Right cardiac atrium (tissue), 5 donors: ENCODE measurements around the gene FAM222A. TPM values are rescaled to one million over a fixed set of nuclear protein-coding genes. Genes with fewer than 3 reads are reported as not detected.

Experiments used
- ATAC-seq, 2 donors: fragments of 200-7000 bp; cut with Tn5 transposase; one replicate each; pipeline versions ENCODE4 v1.8.0 to v1.9.1; 2020; ENCODE audit warnings: moderate library complexity in 2 of 2, mild to moderate bottlenecking in 1 of 2
- DNase-seq, 3 donors: peaks; one replicate each; pipeline ENCODE4 v3.0.0-alpha.2; 2020
- H3K27ac ChIP-seq: one replicate; pipeline ENCODE4 v1.5.1; 2013; ENCODE audit warnings: mild to moderate bottlenecking, low read length, control low read depth, moderate library complexity
- H3K27me3 ChIP-seq: one replicate; pipeline ENCODE4 v1.6.1; 2013; ENCODE audit not compliant: control insufficient read depth, insufficient read depth
- H3K4me1 ChIP-seq: one replicate; pipeline ENCODE4 v1.6.1; 2013; ENCODE audit warnings: low read length; ENCODE audit not compliant: control insufficient read depth, insufficient read depth
- H3K4me3 ChIP-seq: one replicate; pipeline ENCODE4 v1.5.1; 2013; ENCODE audit warnings: low read length, control low read depth
- H3K9me3 ChIP-seq: one replicate; pipeline ENCODE4 v1.6.1; 2013; ENCODE audit warnings: low read length; ENCODE audit not compliant: control insufficient read depth
- WGBS: extraction: QIAGEN DNeasy Blood & Tissue Kit; methylation state at CpG from one replicate; pipeline ENCODE4 v1.1.7; 2013; 5-methylcytosine and 5-hydroxymethylcytosine counted together
- intact Hi-C, 4 donors: fragments of 100-400 bp; cut with DNase I; formaldehyde crosslinking; loops; one replicate each; pipeline versions ENCODE4 v1.11.0 to v1.14.0; 2022 to 2023
- polyA plus RNA-seq: library from polyadenylated mRNA; stranded (reverse); fragments of 200-250 nt; gene quantifications from one replicate; pipeline ENCODE4 v1.2.3, GENCODE V29; 2013
- total RNA-seq, 4 donors: library from RNA; stranded (reverse); fragmentation: NEBNext Ultra II Directional; extraction: Animal tissue kit (Norgen Biotek cat#: 25700); gene quantifications; one replicate each; pipeline ENCODE4 v1.2.1, GENCODE V29; 2021
- donor health status: healthy with polysubstance abuse.
- donor health status: DM: no; HTN: yes; CAD: no.
- donor health status: DM: no; HTN: no; CAD: no.
- donor health status: DM: no; HTN: yes; CAD: no; lungs with severe emphysema.
- donor health status: DM: yes; HTN: yes; CAD: no.

FAM222A gene
- total and polyA plus RNA-seq, 5 donors, result 9.3 to 16.4 (median 10.6) TPM

- DNase-seq (peak in 2 of 3 donors; percentile 15 to 35), ATAC-seq (no peak)
- intact Hi-C loops, result no loop called here
- 95% methylated on average over 2 of the region's 2 CpGs for WGBS
- Histone ChIP-seq H3K9me3 (no peaks in the 10 kb centered on the region), H3K27me3 (no peaks in the 10 kb centered on the region), H3K27ac (no peak overlapping the region), H3K4me3 (no peak overlapping the region), H3K4me1 (no peaks in the 10 kb centered on the region)
Measured at GRCh38 chr12:109762673-109763191, 49.1 kb downstream of the FAM222A start.

DNA sequence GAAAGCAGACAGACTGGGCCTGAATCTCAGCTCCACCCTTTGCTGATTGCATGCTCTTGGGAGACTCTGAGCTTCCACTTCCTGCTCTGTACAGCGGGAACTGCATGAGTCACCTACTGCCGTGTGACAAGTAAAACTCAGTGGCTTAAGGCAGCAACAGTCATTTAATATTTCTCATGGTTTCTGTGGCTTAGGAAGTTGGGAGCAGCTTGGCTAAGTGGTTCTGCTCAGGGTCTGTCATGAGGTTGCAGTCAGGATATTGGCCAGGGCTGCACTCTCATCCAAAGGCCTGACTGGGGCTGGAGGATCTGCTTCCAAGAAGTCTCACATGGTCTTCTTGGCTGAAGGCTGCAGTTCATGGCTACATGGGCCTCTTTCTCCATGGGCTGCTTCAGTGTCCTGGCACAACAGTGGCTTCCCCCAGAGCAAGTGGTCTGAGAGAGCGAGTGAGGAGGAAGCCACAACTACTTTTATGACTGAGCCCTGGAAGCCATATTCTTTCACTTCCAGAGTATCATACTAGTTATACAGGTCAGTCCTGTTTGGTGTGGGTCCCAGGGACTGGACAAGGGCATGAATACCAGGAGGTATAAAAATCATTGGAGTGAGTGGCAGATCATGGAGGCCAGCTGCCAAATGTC is 49.7 kb downstream of the FAM222A start:
- H3K4me3 ChIP-seq, result no peak overlapping the region
- H3K9me3 ChIP-seq, result no peaks in the 10 kb centered on the region
- no peaks in the 10 kb centered on the region for H3K27me3 ChIP-seq
- DNase-seq, result peak in 1 of 3 donors; percentile 29
- H3K4me1 ChIP-seq, result no peaks in the 10 kb centered on the region
- ATAC-seq, result no peak
- no peak overlapping the region for H3K27ac ChIP-seq
- WGBS, result 66% methylated on average over 3 of the region's 3 CpGs
- intact Hi-C loops, result no loop called here

DNA sequence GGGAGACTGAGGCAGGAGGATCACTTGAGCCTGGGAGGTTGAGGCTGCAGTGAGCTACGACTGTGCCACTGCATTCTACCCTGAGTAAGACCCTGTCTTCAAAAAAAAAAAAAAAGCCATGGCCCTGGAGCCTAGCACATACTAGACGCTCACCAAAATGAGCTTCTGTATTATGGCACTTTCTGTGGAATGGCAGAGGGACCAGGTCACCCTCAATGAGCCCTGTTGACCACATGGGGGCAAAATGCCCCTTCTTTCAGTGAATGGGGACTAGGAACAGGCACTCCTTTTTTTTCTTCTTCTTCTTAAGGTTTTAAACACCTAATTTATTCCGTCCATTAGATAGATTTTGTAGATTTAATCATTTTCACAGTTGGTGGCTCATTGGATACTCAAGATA is 50.5 kb downstream of the FAM222A start:
- intact Hi-C loops, result no loop called here
- Histone ChIP-seq H3K4me1 (no peaks in the 10 kb centered on the region), H3K4me3 (no peak overlapping the region), H3K27me3 (no peaks in the 10 kb centered on the region), H3K27ac (no peak overlapping the region), H3K9me3 (no peaks in the 10 kb centered on the region)
- ATAC-seq (no peak), DNase-seq (no peak)
- WGBS, result 96% methylated on average over 3 of the region's 3 CpGs

DNA sequence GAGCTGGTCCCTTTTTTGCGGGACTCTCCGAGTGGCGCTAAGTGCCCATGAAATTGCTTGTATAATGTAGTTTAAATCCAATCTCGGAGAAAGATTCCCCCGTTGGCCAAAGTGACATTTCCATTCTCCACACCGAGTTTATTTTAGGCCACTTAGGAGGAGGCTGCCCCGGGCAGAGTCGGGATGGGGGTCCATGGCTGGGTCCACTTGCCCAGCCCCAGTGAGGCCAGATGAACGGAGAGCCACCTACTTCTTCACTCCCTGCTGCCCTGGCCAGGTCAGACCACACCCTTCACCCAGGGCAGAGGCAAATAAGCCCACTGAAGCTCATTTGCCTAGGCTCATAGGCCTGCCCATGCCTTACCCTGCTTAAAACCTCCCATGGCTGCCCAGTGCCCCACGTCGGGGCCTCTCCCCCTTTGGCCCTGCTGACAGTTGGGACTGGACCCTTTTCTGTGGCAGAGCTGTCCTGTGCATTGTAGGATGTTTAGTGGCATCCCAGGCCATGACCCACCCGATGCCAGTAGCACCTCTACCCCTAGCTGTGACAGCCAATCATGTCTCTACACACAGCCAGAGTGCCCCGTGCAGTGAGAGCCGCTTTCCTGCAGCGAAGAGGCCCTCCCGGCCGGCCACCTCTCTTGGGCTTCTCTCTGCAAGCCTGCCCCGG is 51.3 kb downstream of the FAM222A start:
- intact Hi-C loops, result no loop called here
- DNase-seq, result no peak
- 86% methylated on average over 18 of the region's 18 CpGs for WGBS

GRCh38 chr12:109765446-109765810 is 51.8 kb downstream of the FAM222A start:
- Histone ChIP-seq H3K27me3 (no peaks in the 10 kb centered on the region), H3K4me3 (no peak overlapping the region), H3K9me3 (no peaks in the 10 kb centered on the region), H3K27ac (no peak overlapping the region), H3K4me1 (no peaks in the 10 kb centered on the region)
- DNase-seq (no peak), ATAC-seq (no peak)
- 92% methylated on average over 6 of the region's 6 CpGs for WGBS
- intact Hi-C loops, result no loop called here

More for the DNA sequence above, 51.3 kb downstream of the FAM222A start:
- Histone ChIP-seq H3K4me1 (no peaks in the 10 kb centered on the region), H3K9me3 (no peaks in the 10 kb centered on the region), H3K27me3 (no peaks in the 10 kb centered on the region), H3K27ac (no peak overlapping the region), H3K4me3 (no peak overlapping the region)
- ATAC-seq, result no peak

GRCh38 chr12:109766251-109766778 is 52.7 kb downstream of the FAM222A start:
- Histone ChIP-seq H3K4me1 (no peaks in the 10 kb centered on the region), H3K27ac (no peak overlapping the region), H3K9me3 (no peaks in the 10 kb centered on the region), H3K27me3 (no peaks in the 10 kb centered on the region), H3K4me3 (no peak overlapping the region)
- WGBS, result 82% methylated on average over 12 of the region's 12 CpGs
- intact Hi-C loops, result no loop called here
- ATAC-seq (no peak), DNase-seq (no peak)

DNA sequence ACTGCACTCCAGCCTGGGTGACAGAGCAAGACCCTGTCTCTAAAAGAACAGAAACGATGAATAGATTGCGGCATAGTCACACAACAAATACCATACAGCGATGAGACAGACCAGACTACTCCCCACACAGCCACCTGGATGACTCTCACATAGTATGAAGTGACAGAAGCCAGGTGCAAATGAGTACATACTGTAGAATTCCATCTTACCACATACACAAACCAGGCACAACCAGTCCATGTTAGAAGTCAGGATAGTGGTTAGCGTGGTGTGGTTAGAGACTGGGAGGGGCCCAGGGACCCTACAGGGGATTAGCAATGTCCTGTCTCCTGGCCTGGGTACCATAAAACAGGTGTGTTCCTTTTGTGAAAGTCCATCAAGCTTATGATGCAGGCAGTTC is 53.8 kb downstream of the FAM222A start:
- intact Hi-C loops, result no loop called here
- H3K27me3 ChIP-seq, result no peaks in the 10 kb centered on the region
- H3K4me3 ChIP-seq, result no peak overlapping the region
- 95% methylated on average over 4 of the region's 4 CpGs for WGBS
- DNase-seq (no peak), ATAC-seq (no peak)
- H3K9me3 ChIP-seq, result no peaks in the 10 kb centered on the region
- H3K27ac ChIP-seq, result no peak overlapping the region
- H3K4me1 ChIP-seq, result no peaks in the 10 kb centered on the region

DNA sequence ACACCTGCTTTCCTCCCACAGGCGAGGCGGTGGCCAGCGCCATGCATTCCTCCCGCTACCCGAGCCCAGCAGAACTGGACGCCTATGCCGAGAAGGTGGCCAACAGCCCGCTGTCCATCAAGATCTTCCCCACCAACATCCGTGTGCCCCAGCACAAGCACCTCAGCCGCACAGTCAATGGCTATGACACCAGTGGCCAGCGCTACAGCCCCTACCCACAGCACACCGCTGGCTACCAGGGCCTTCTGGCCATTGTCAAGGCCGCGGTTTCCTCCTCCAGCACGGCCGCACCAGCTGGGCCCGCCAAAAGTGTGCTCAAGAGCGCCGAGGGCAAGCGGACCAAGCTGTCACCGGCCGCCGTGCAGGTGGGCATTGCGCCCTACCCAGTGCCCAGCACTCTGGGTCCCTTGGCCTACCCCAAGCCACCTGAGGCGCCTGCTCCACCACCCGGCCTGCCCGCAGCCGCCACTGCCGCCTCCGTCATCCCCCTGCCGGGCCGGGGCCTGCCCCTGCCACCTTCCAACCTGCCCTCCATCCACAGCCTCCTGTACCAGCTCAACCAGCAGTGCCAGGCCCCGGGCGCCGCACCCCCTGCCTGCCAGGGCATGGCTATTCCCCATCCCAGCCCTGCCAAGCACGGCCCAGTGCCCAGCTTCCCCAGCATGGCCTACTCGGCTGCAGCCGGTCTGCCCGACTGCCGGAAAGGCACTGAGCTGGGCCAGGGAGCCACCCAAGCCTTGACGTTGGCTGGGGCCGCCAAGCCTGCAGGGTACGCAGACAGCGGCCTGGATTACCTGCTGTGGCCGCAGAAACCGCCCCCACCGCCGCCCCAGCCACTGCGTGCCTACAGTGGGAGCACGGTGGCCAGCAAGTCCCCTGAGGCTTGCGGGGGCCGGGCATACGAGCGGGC is 54.6 kb downstream of the FAM222A start:
- DNase-seq, result no peak
- no peaks in the 10 kb centered on the region for H3K4me1 ChIP-seq
- no peaks in the 10 kb centered on the region for H3K27me3 ChIP-seq
- intact Hi-C loops, result no loop called here
- H3K4me3 ChIP-seq, result no peak overlapping the region
- H3K9me3 ChIP-seq, result no peaks in the 10 kb centered on the region
- no peak overlapping the region for H3K27ac ChIP-seq
- 96% methylated on average over 54 of the region's 54 CpGs for WGBS
- ATAC-seq, result no peak

GRCh38 chr12:109768901-109769670 is 55.5 kb downstream of the FAM222A start:
- DNase-seq, result no peak
- 95% methylated on average over 38 of the region's 38 CpGs for WGBS
- Histone ChIP-seq H3K9me3 (no peaks in the 10 kb centered on the region), H3K27ac (no peak overlapping the region), H3K4me1 (no peaks in the 10 kb centered on the region), H3K4me3 (no peak overlapping the region), H3K27me3 (no peaks in the 10 kb centered on the region)
- no peak for ATAC-seq
- intact Hi-C loops, result no loop called here

- ATAC-seq, result no peak
- H3K27me3 ChIP-seq, result no peaks in the 10 kb centered on the region
- no peaks in the 10 kb centered on the region for H3K9me3 ChIP-seq
- 64% methylated on average over 16 of the region's 16 CpGs for WGBS
- H3K4me1 ChIP-seq, result no peaks in the 10 kb centered on the region
- no peak for DNase-seq
- intact Hi-C loops, result loop anchor here (5.0 to 10.0 kb wide), 4 partner anchors 55 to 345 kb away; partner anchors contain the start of gene FAM222A (in 1 of the 4)
- H3K27ac ChIP-seq, result no peak overlapping the region
- no peak overlapping the region for H3K4me3 ChIP-seq
Measured at GRCh38 chr12:109770104-109770860, 56.7 kb downstream of the FAM222A start.
